ENCODE data around the gene ABO. TPM values are rescaled to one million over a fixed set of nuclear protein-coding genes. Genes with fewer than 3 reads are reported as not detected.

Gene ABO
- total and polyA plus RNA-seq, 4 donors: 3.9 to 23.0 (median 9.3) TPM

GRCh38 chr9:133249337-133249736 is 25.7 kb downstream of the ABO start:
- Histone ChIP-seq H3K27ac (ENCODE audit: low read depth in 1 of 2, low read length in 1 of 2) (no peak overlapping the region), H3K4me1 (ENCODE audit: control insufficient read depth in 5 of 5, insufficient read depth in 5 of 5, low read length in 5 of 5) (peaks cover 0 to 6% (median 0%) of the 10 kb centered on the region in 5 donors), H3K9me3 (ENCODE audit: control insufficient read depth in 4 of 4, insufficient read depth in 3 of 4, low read length in 3 of 4) (no peaks in the 10 kb centered on the region), H3K4me3 (no peak overlapping the region), H3K36me3 (ENCODE audit: control insufficient read depth in 4 of 4, insufficient read depth in 4 of 4, low read length in 4 of 4) (no peaks in the 10 kb centered on the region), H3K9ac (ENCODE audit: insufficient read depth in 1 of 2, low read length in 2 of 2) (no peak overlapping the region), H3K27me3 (ENCODE audit: control insufficient read depth in 3 of 3, insufficient read depth in 3 of 3, low read length in 2 of 3) (no peaks in the 10 kb centered on the region)
- TF ChIP-seq CTCF (IDR thresholded peaks at IDR 0.05; ENCODE audit: control extremely low read depth, extremely low read depth): no peak
- no peak for ATAC-seq (ENCODE audit: insufficient read depth, low FRiP score)
- WGBS, 2 donors: 94 to 95% methylated on average over 1 of the region's 1 CpG
- DNase-seq: no peak

- H3K4me3 ChIP-seq: no peak overlapping the region
Measured at GRCh38 chr9:133248726-133249295, 26.2 kb downstream of the ABO start.

GRCh38 chr9:133247632-133248031 is 27.4 kb downstream of the ABO start:
- DNase-seq (no peak), ATAC-seq (ENCODE audit: insufficient read depth, low FRiP score) (no peak)
- WGBS, 2 donors: 79 to 86% methylated on average over 6 of the region's 6 CpGs
- Histone ChIP-seq H3K4me1 (ENCODE audit: control insufficient read depth in 5 of 5, insufficient read depth in 5 of 5, low read length in 5 of 5) (peaks cover 0 to 5% (median 0%) of the 10 kb centered on the region in 5 donors), H3K9ac (ENCODE audit: insufficient read depth in 1 of 2, low read length in 2 of 2) (no peak overlapping the region), H3K9me3 (ENCODE audit: control insufficient read depth in 4 of 4, insufficient read depth in 3 of 4, low read length in 3 of 4) (no peaks in the 10 kb centered on the region), H3K27me3 (ENCODE audit: control insufficient read depth in 3 of 3, insufficient read depth in 3 of 3, low read length in 2 of 3) (no peaks in the 10 kb centered on the region), H3K27ac (ENCODE audit: low read depth in 1 of 2, low read length in 1 of 2) (no peak overlapping the region), H3K36me3 (ENCODE audit: control insufficient read depth in 4 of 4, insufficient read depth in 4 of 4, low read length in 4 of 4) (no peaks in the 10 kb centered on the region), H3K4me3 (no peak overlapping the region)
- TF ChIP-seq CTCF (IDR thresholded peaks at IDR 0.05; ENCODE audit: control extremely low read depth, extremely low read depth): no peak

More at GRCh38 chr9:133248726-133249295, 26.2 kb downstream of the ABO start:
- no peaks in the 10 kb centered on the region for H3K36me3 ChIP-seq (ENCODE audit: control insufficient read depth in 4 of 4, insufficient read depth in 4 of 4, low read length in 4 of 4)
- H3K9ac ChIP-seq (ENCODE audit: insufficient read depth in 1 of 2, low read length in 2 of 2): no peak overlapping the region
- no peak overlapping the region for H3K27ac ChIP-seq (ENCODE audit: low read depth in 1 of 2, low read length in 1 of 2)
- DNase-seq (no peak), ATAC-seq (ENCODE audit: insufficient read depth, low FRiP score) (no peak)
- TF ChIP-seq CTCF (IDR thresholded peaks at IDR 0.05; ENCODE audit: control extremely low read depth, extremely low read depth): no peak
- H3K4me1 ChIP-seq (ENCODE audit: control insufficient read depth in 5 of 5, insufficient read depth in 5 of 5, low read length in 5 of 5): peaks cover 0 to 6% (median 0%) of the 10 kb centered on the region in 5 donors
- WGBS, 2 donors: 82 to 84% methylated on average over 8 of the region's 8 CpGs
- no peaks in the 10 kb centered on the region for H3K9me3 ChIP-seq (ENCODE audit: control insufficient read depth in 4 of 4, insufficient read depth in 3 of 4, low read length in 3 of 4)
- no peaks in the 10 kb centered on the region for H3K27me3 ChIP-seq (ENCODE audit: control insufficient read depth in 3 of 3, insufficient read depth in 3 of 3, low read length in 2 of 3)

- Histone ChIP-seq H3K36me3 (ENCODE audit: control insufficient read depth in 4 of 4, insufficient read depth in 4 of 4, low read length in 4 of 4) (no peaks in the 10 kb centered on the region), H3K9me3 (ENCODE audit: control insufficient read depth in 4 of 4, insufficient read depth in 3 of 4, low read length in 3 of 4) (no peaks in the 10 kb centered on the region), H3K9ac (ENCODE audit: insufficient read depth in 1 of 2, low read length in 2 of 2) (no peak overlapping the region), H3K27ac (ENCODE audit: low read depth in 1 of 2, low read length in 1 of 2) (no peak overlapping the region), H3K4me3 (no peak overlapping the region), H3K4me1 (ENCODE audit: control insufficient read depth in 5 of 5, insufficient read depth in 5 of 5, low read length in 5 of 5) (peaks cover 0 to 2% (median 0%) of the 10 kb centered on the region in 5 donors), H3K27me3 (ENCODE audit: control insufficient read depth in 3 of 3, insufficient read depth in 3 of 3, low read length in 2 of 3) (no peaks in the 10 kb centered on the region)
- no peak for TF ChIP-seq CTCF (IDR thresholded peaks at IDR 0.05; ENCODE audit: control extremely low read depth, extremely low read depth)
- WGBS, 2 donors: 88 to 93% methylated on average over 6 of the region's 6 CpGs
- ATAC-seq (ENCODE audit: insufficient read depth, low FRiP score): no peak
- no peak for DNase-seq
Measured at GRCh38 chr9:133246991-133247390, 28.0 kb downstream of the ABO start.
